Measurements from ENCODE around the gene APOBEC4. TPM values are rescaled to one million over a fixed set of nuclear protein-coding genes. Genes with fewer than 3 reads are reported as not detected.
A peak's percentile ranks its signal among the peaks of the same experiment; 100 is the strongest.

The APOBEC4 gene
- total and polyA plus RNA-seq, 2 donors: not detected

GRCh38 chr1:183653876-183654451 is 848 bp upstream of the APOBEC4 start:
- Histone ChIP-seq H3K4me3 (ENCODE audit: low read depth, low read length) (no peak overlapping the region), H3K27ac (ENCODE audit: low read depth) (no peak overlapping the region), H3K4me1 (ENCODE audit: insufficient read depth) (no peaks in the 10 kb centered on the region), H3K36me3 (ENCODE audit: insufficient read depth) (no peaks in the 10 kb centered on the region)
- DNase-seq (ENCODE audit: extremely low spot score): no peak
- WGBS: 86% methylated on average over 4 of the region's 4 CpGs

- Histone ChIP-seq H3K27ac (ENCODE audit: low read depth) (no peak overlapping the region), H3K36me3 (ENCODE audit: insufficient read depth) (no peaks in the 10 kb centered on the region), H3K4me3 (ENCODE audit: low read depth, low read length) (no peak overlapping the region), H3K4me1 (ENCODE audit: insufficient read depth) (no peaks in the 10 kb centered on the region)
- whole genome bisulfite sequencing: 94% methylated on average over 3 of the region's 3 CpGs
- no peak for DNase-seq (ENCODE audit: extremely low spot score)
Observed at GRCh38 chr1:183653462-183653794, 312 bp upstream of the APOBEC4 start.

- Histone ChIP-seq H3K36me3 (ENCODE audit: insufficient read depth) (no peaks in the 10 kb centered on the region), H3K4me1 (ENCODE audit: insufficient read depth) (no peaks in the 10 kb centered on the region), H3K4me3 (ENCODE audit: low read depth, low read length) (no peak overlapping the region), H3K27ac (ENCODE audit: low read depth) (no peak overlapping the region)
- WGBS: 90% methylated on average over 1 of the region's 1 CpG
- DNase-seq (ENCODE audit: extremely low spot score): no peak
Observed at GRCh38 chr1:183652107-183652506, 1.0 kb downstream of the APOBEC4 start.

- no peaks in the 10 kb centered on the region for H3K36me3 ChIP-seq (ENCODE audit: insufficient read depth)
- 84% methylated on average over 5 of the region's 5 CpGs for WGBS
- no peak overlapping the region for H3K27ac ChIP-seq (ENCODE audit: low read depth)
- no peak for DNase-seq (ENCODE audit: extremely low spot score)
- H3K4me1 ChIP-seq (ENCODE audit: insufficient read depth): no peaks in the 10 kb centered on the region
- no peak overlapping the region for H3K4me3 ChIP-seq (ENCODE audit: low read depth, low read length)
Observed at GRCh38 chr1:183651612-183652011, 1.5 kb downstream of the APOBEC4 start.

- no peak overlapping the region for H3K27ac ChIP-seq (ENCODE audit: low read depth)
Observed at GRCh38 chr1:183648042-183648441, 5.1 kb downstream of the APOBEC4 start.

GRCh38 chr1:183646776-183647175 is 6.3 kb downstream of the APOBEC4 start:
- Histone ChIP-seq H3K27ac (ENCODE audit: low read depth) (no peak overlapping the region), H3K36me3 (ENCODE audit: insufficient read depth) (no peaks in the 10 kb centered on the region), H3K4me1 (ENCODE audit: insufficient read depth) (no peaks in the 10 kb centered on the region), H3K4me3 (ENCODE audit: low read depth, low read length) (no peak overlapping the region)
- DNase-seq (ENCODE audit: extremely low spot score): no peak

More at GRCh38 chr1:183648042-183648441, 5.1 kb downstream of the APOBEC4 start:
- Histone ChIP-seq H3K4me1 (ENCODE audit: insufficient read depth) (no peaks in the 10 kb centered on the region), H3K4me3 (ENCODE audit: low read depth, low read length) (no peak overlapping the region), H3K36me3 (ENCODE audit: insufficient read depth) (no peaks in the 10 kb centered on the region)
- 93% methylated on average over 8 of the region's 8 CpGs for WGBS
- no peak for DNase-seq (ENCODE audit: extremely low spot score)

GRCh38 chr1:183645531-183645930 is 7.6 kb downstream of the APOBEC4 start:
- Histone ChIP-seq H3K27ac (ENCODE audit: low read depth) (no peak overlapping the region), H3K4me3 (ENCODE audit: low read depth, low read length) (no peak overlapping the region), H3K36me3 (ENCODE audit: insufficient read depth) (no peaks in the 10 kb centered on the region), H3K4me1 (ENCODE audit: insufficient read depth) (no peaks in the 10 kb centered on the region)
- 91% methylated on average over 5 of the region's 5 CpGs for WGBS
- DNase-seq (ENCODE audit: extremely low spot score): no peak

GRCh38 chr1:183642166-183642565 is 10.9 kb downstream of the APOBEC4 start:
- H3K4me1 ChIP-seq (ENCODE audit: insufficient read depth): no peaks in the 10 kb centered on the region
- no peak overlapping the region for H3K4me3 ChIP-seq (ENCODE audit: low read depth, low read length)
- no peaks in the 10 kb centered on the region for H3K36me3 ChIP-seq (ENCODE audit: insufficient read depth)
- no peak overlapping the region for H3K27ac ChIP-seq (ENCODE audit: low read depth)
- DNase-seq (ENCODE audit: extremely low spot score): no peak
- 88% methylated on average over 3 of the region's 3 CpGs for WGBS

- H3K4me1 ChIP-seq (ENCODE audit: insufficient read depth): no peaks in the 10 kb centered on the region
- H3K4me3 ChIP-seq (ENCODE audit: low read depth, low read length): no peak overlapping the region
- no peak for DNase-seq (ENCODE audit: extremely low spot score)
- H3K36me3 ChIP-seq (ENCODE audit: insufficient read depth): no peaks in the 10 kb centered on the region
- no peak overlapping the region for H3K27ac ChIP-seq (ENCODE audit: low read depth)
- WGBS: 42% methylated on average over 1 of the region's 1 CpG
Observed at GRCh38 chr1:183640193-183640592, 12.9 kb downstream of the APOBEC4 start.

- Histone ChIP-seq H3K4me3 (ENCODE audit: low read depth, low read length) (no peak overlapping the region), H3K27ac (ENCODE audit: low read depth) (no peak overlapping the region), H3K4me1 (ENCODE audit: insufficient read depth) (no peaks in the 10 kb centered on the region), H3K36me3 (ENCODE audit: insufficient read depth) (no peaks in the 10 kb centered on the region)
- WGBS: 86% methylated on average over 7 of the region's 7 CpGs
- DNase-seq (ENCODE audit: extremely low spot score): no peak
Observed at GRCh38 chr1:183638649-183639387, 14.3 kb downstream of the APOBEC4 start.

GRCh38 chr1:183636783-183637182 is 16.3 kb downstream of the APOBEC4 start:
- Histone ChIP-seq H3K36me3 (ENCODE audit: insufficient read depth) (no peaks in the 10 kb centered on the region), H3K27ac (ENCODE audit: low read depth) (no peak overlapping the region), H3K4me3 (ENCODE audit: low read depth, low read length) (no peak overlapping the region), H3K4me1 (ENCODE audit: insufficient read depth) (no peaks in the 10 kb centered on the region)
- DNase-seq (ENCODE audit: extremely low spot score): no peak
- WGBS: 63% methylated on average over 5 of the region's 5 CpGs

GRCh38 chr1:183636334-183636682 is 16.8 kb downstream of the APOBEC4 start:
- 5% methylated on average over 15 of the region's 15 CpGs for WGBS
- Histone ChIP-seq H3K4me1 (ENCODE audit: insufficient read depth) (no peaks in the 10 kb centered on the region), H3K4me3 (ENCODE audit: low read depth, low read length) (peak overlapping the region; percentile 89), H3K36me3 (ENCODE audit: insufficient read depth) (no peaks in the 10 kb centered on the region), H3K27ac (ENCODE audit: low read depth) (no peak overlapping the region)
- DNase-seq (ENCODE audit: extremely low spot score): no peak

- peak within 1 kb of the TSS; percentile 89 for H3K4me3 ChIP-seq (ENCODE audit: low read depth, low read length)
- no peaks in the 10 kb centered on the region for H3K36me3 ChIP-seq (ENCODE audit: insufficient read depth)
- WGBS: under 1% methylated on average over 65 of the region's 65 CpGs
- DNase-seq (ENCODE audit: extremely low spot score): peak; percentile 93
- H3K27ac ChIP-seq (ENCODE audit: low read depth): peak within 1 kb of the TSS; percentile 97
- no peaks in the 10 kb centered on the region for H3K4me1 ChIP-seq (ENCODE audit: insufficient read depth)
Observed at GRCh38 chr1:183635606-183636333, 17.3 kb downstream of the APOBEC4 start, which contains the start of gene ARPC5. ARPC5 (minus strand) TSS chr1:183635783; CDS start chr1:183635659, 124 bp downstream.

- no peak for DNase-seq (ENCODE audit: extremely low spot score)
Observed at GRCh38 chr1:183635099-183635605, 18.0 kb downstream of the APOBEC4 start.

More at GRCh38 chr1:183635099-183635605, 18.0 kb downstream of the APOBEC4 start:
- Histone ChIP-seq H3K4me1 (ENCODE audit: insufficient read depth) (no peaks in the 10 kb centered on the region), H3K4me3 (ENCODE audit: low read depth, low read length) (peak overlapping the region; percentile 89), H3K27ac (ENCODE audit: low read depth) (peak overlapping the region; percentile 97), H3K36me3 (ENCODE audit: insufficient read depth) (peaks cover 3% of the 10 kb centered on the region)
- under 1% methylated on average over 42 of the region's 42 CpGs for WGBS

Data from urinary bladder (tissue), 4 donors.